Activated CD4-positive, alpha-beta memory T cell treated with anti-CD3 and anti-CD28 coated beads for 36 hours (primary cell): Measurements from ENCODE around the gene ZNF549. TPM values are rescaled to one million over a fixed set of nuclear protein-coding genes. Genes with fewer than 3 reads are reported as not detected.

Experiments
- CTCF ChIA-PET: fragments of 350-600 bp; sonication (Branson Sonifier 250); formaldehyde crosslinking; loops from one replicate; lab custom pipeline; 2021; ENCODE audit warnings: antibody characterized with exemption, inconsistent platforms; lab: Charles Lee
- POLR2A ChIA-PET: fragments of 350-600 bp; sonication (Branson Sonifier 250); formaldehyde crosslinking; loops from one replicate; lab custom pipeline; 2021; ENCODE audit warnings: antibody characterized with exemption; lab: Charles Lee
- DNase-seq: peaks from one replicate; pipeline ENCODE4 v3.0.0-alpha.2; 2020
- H3K27ac Mint-ChIP-seq: one replicate; pipeline ENCODE4 v1.8.0; 2021; ENCODE audit warnings: mixed read lengths
- H3K27me3 Mint-ChIP-seq: one replicate; pipeline ENCODE4 v1.8.0; 2021; ENCODE audit warnings: mixed read lengths
- H3K36me3 Mint-ChIP-seq: one replicate; pipeline ENCODE4 v1.8.0; 2021; ENCODE audit warnings: mixed read lengths
- H3K4me1 Mint-ChIP-seq: one replicate; pipeline ENCODE4 v1.8.0; 2021; ENCODE audit warnings: low read depth, mixed read lengths
- H3K4me3 Mint-ChIP-seq: one replicate; pipeline ENCODE4 v1.8.0; 2021; ENCODE audit warnings: mild to moderate bottlenecking, mixed read lengths
- H3K9me3 Mint-ChIP-seq: one replicate; pipeline ENCODE4 v1.8.0; 2021; ENCODE audit warnings: mixed read lengths
- intact Hi-C: fragments of 100-400 bp; cut with micrococcal nuclease; formaldehyde crosslinking; loops from one replicate; pipeline ENCODE4 v1.15.1; 2023
- total RNA-seq, 2 experiments: library from RNA; stranded (reverse); gene quantifications; one replicate each; pipeline ENCODE4 v1.2.3, GENCODE V29; 2021

ZNF549 gene
- total RNA-seq, 2 experiments from 2014 or later, result 2.9 to 3.4 TPM

- H3K4me3 Mint-ChIP-seq, result no peak overlapping the region
Measured at GRCh38 chr19:57537953-57538547, 10.9 kb downstream of the ZNF549 start.

GRCh38 chr19:57546513-57546912, 19.4 kb downstream of the ZNF549 start:
- POLR2A ChIA-PET, result no interaction called here
- H3K9me3 Mint-ChIP-seq, result peaks cover 91% of the 10 kb centered on the region
- no peak for DNase-seq
- intact Hi-C loops, result no loop called here
- H3K27ac Mint-ChIP-seq, result no peak overlapping the region
- no peaks in the 10 kb centered on the region for H3K4me1 Mint-ChIP-seq
- H3K27me3 Mint-ChIP-seq, result no peaks in the 10 kb centered on the region
- H3K4me3 Mint-ChIP-seq, result no peak overlapping the region
- H3K36me3 Mint-ChIP-seq, result peaks cover 94% of the 10 kb centered on the region
- CTCF ChIA-PET, result no interaction called here

More at GRCh38 chr19:57537953-57538547, 10.9 kb downstream of the ZNF549 start:
- Mint-ChIP-seq H3K9me3 (peaks cover 93% of the 10 kb centered on the region), H3K27me3 (no peaks in the 10 kb centered on the region), H3K36me3 (peaks cover 94% of the 10 kb centered on the region), H3K27ac (no peak overlapping the region), H3K4me1 (no peaks in the 10 kb centered on the region)
- no peak for DNase-seq
- intact Hi-C loops, result no loop called here
- ChIA-PET POLR2A (no interaction called here), CTCF (no interaction called here)

- no peaks in the 10 kb centered on the region for H3K27me3 Mint-ChIP-seq
- intact Hi-C loops, result no loop called here
- DNase-seq, result no peak
- peaks cover 96% of the 10 kb centered on the region for H3K36me3 Mint-ChIP-seq
- no peak overlapping the region for H3K27ac Mint-ChIP-seq
- CTCF ChIA-PET, result no interaction called here
- POLR2A ChIA-PET, result no interaction called here
- no peaks in the 10 kb centered on the region for H3K4me1 Mint-ChIP-seq
- peaks cover 77% of the 10 kb centered on the region for H3K9me3 Mint-ChIP-seq
- no peak overlapping the region for H3K4me3 Mint-ChIP-seq
Measured at GRCh38 chr19:57552432-57552831, 25.3 kb downstream of the ZNF549 start.

- Mint-ChIP-seq H3K27ac (no peak overlapping the region), H3K27me3 (peaks cover 4% of the 10 kb centered on the region), H3K4me1 (peaks cover 28% of the 10 kb centered on the region), H3K9me3 (peaks cover 49% of the 10 kb centered on the region), H3K36me3 (peaks cover 62% of the 10 kb centered on the region), H3K4me3 (no peak overlapping the region)
- intact Hi-C loops, result loop anchor here (2.0 kb wide), 1 partner anchor 21 kb away; the partner anchor contains the start of gene ZNF416
- CTCF ChIA-PET, result no interaction called here
- DNase-seq, result no peak
- POLR2A ChIA-PET, result no interaction called here
Measured at GRCh38 chr19:57557659-57558058, 30.5 kb downstream of the ZNF549 start.

- Mint-ChIP-seq H3K36me3 (peaks cover 55% of the 10 kb centered on the region), H3K4me1 (peaks cover 28% of the 10 kb centered on the region), H3K27me3 (peaks cover 4% of the 10 kb centered on the region), H3K27ac (no peak overlapping the region), H3K4me3 (peak overlapping the region; percentile 90), H3K9me3 (peaks cover 52% of the 10 kb centered on the region)
- intact Hi-C loops, result loop anchor here (2.0 kb wide), 1 partner anchor 20 kb away; the partner anchor contains the start of gene ZNF416
- ChIA-PET CTCF (no interaction called here), POLR2A (no interaction called here)
- DNase-seq, result no peak
Measured at GRCh38 chr19:57558525-57558924, 31.4 kb downstream of the ZNF549 start.

- Mint-ChIP-seq H3K27ac (peak overlapping the region; percentile 77), H3K4me1 (peaks cover 28% of the 10 kb centered on the region), H3K27me3 (peaks cover 4% of the 10 kb centered on the region), H3K9me3 (peaks cover 53% of the 10 kb centered on the region), H3K4me3 (peak overlapping the region; percentile 90), H3K36me3 (peaks cover 52% of the 10 kb centered on the region)
- intact Hi-C loops, result loop anchor here (2.0 kb wide), 1 partner anchor 20 kb away; the partner anchor contains the start of gene ZNF416
- DNase-seq, result peak; percentile 23
- CTCF ChIA-PET, result no interaction called here
- POLR2A ChIA-PET, result no interaction called here
Measured at GRCh38 chr19:57559008-57559403, 31.9 kb downstream of the ZNF549 start.

- Mint-ChIP-seq H3K36me3 (peaks cover 49% of the 10 kb centered on the region), H3K4me3 (peak within 1 kb of the TSS; percentile 90), H3K27ac (peak within 1 kb of the TSS; percentile 82), H3K27me3 (peaks cover 4% of the 10 kb centered on the region), H3K9me3 (peaks cover 55% of the 10 kb centered on the region), H3K4me1 (peaks cover 28% of the 10 kb centered on the region)
- ChIA-PET CTCF (no interaction called here), POLR2A (no interaction called here)
- intact Hi-C loops, result loop anchor here (2.0 kb wide), 1 partner anchor 19 kb away; the partner anchor contains the start of gene ZNF416
- DNase-seq, result peak; percentile 91
Measured at GRCh38 chr19:57559404-57560025, 32.4 kb downstream of the ZNF549 start, which contains the start of gene ZNF550. Gene ZNF550, minus strand, starts transcription at chr19:57559863. Its CDS starts 181 bp downstream, at chr19:57559682.

GRCh38 chr19:57560049-57560491, 32.9 kb downstream of the ZNF549 start:
- Mint-ChIP-seq H3K27ac (peak overlapping the region; percentile 82), H3K36me3 (peaks cover 47% of the 10 kb centered on the region), H3K4me3 (peak overlapping the region; percentile 90), H3K4me1 (peaks cover 28% of the 10 kb centered on the region), H3K9me3 (peaks cover 56% of the 10 kb centered on the region), H3K27me3 (peaks cover 4% of the 10 kb centered on the region)
- no peak for DNase-seq
- intact Hi-C loops, result no loop called here
- ChIA-PET CTCF (no interaction called here), POLR2A (no interaction called here)

GRCh38 chr19:57563547-57563946, 36.4 kb downstream of the ZNF549 start:
- peaks cover 78% of the 10 kb centered on the region for H3K9me3 Mint-ChIP-seq
- H3K27me3 Mint-ChIP-seq, result peaks cover 4% of the 10 kb centered on the region
- ChIA-PET POLR2A (no interaction called here), CTCF (no interaction called here)
- no peak overlapping the region for H3K4me3 Mint-ChIP-seq
- no peak overlapping the region for H3K27ac Mint-ChIP-seq
- no peak for DNase-seq
- H3K36me3 Mint-ChIP-seq, result peaks cover 41% of the 10 kb centered on the region
- H3K4me1 Mint-ChIP-seq, result peaks cover 18% of the 10 kb centered on the region
- intact Hi-C loops, result no loop called here

GRCh38 chr19:57566396-57567265, 39.5 kb downstream of the ZNF549 start:
- H3K4me3 Mint-ChIP-seq, result no peak overlapping the region
- peaks cover 3% of the 10 kb centered on the region for H3K27me3 Mint-ChIP-seq
- DNase-seq, result no peak
- CTCF ChIA-PET, result no interaction called here
- no peak overlapping the region for H3K27ac Mint-ChIP-seq
- peaks cover 92% of the 10 kb centered on the region for H3K9me3 Mint-ChIP-seq
- H3K4me1 Mint-ChIP-seq, result no peaks in the 10 kb centered on the region
- POLR2A ChIA-PET, result no interaction called here
- intact Hi-C loops, result no loop called here
- H3K36me3 Mint-ChIP-seq, result peaks cover 35% of the 10 kb centered on the region

GRCh38 chr19:57570707-57571106, 43.6 kb downstream of the ZNF549 start:
- POLR2A ChIA-PET, result no interaction called here
- intact Hi-C loops, result loop anchor here (10.0 kb wide), 1 partner anchor 344 kb away; the partner anchor contains the start of gene ZNF417
- H3K36me3 Mint-ChIP-seq, result peaks cover 60% of the 10 kb centered on the region

More at GRCh38 chr19:57570707-57571106, 43.6 kb downstream of the ZNF549 start:
- Mint-ChIP-seq H3K4me1 (no peaks in the 10 kb centered on the region), H3K4me3 (no peak overlapping the region), H3K27me3 (no peaks in the 10 kb centered on the region), H3K9me3 (peaks cover 97% of the 10 kb centered on the region), H3K27ac (no peak overlapping the region)
- no peak for DNase-seq
- CTCF ChIA-PET, result no interaction called here
